PC-3 (cell line): Measurements from ENCODE around the gene DCAF8L1.

Experiments used
- CTCF ChIP-seq: fragments of 300-600 bp; sonication (generic); conservative IDR thresholded peaks from 2 replicates; pipeline ENCODE4 v1.5.1; 2017; ENCODE audit warnings: antibody characterized with exemption, low read depth, mild to moderate bottlenecking, low read length
- EZH2 ChIP-seq: fragments of 300-600 bp; sonication (generic); IDR thresholded peaks from one replicate; pipeline ENCODE4 v1.6.1; 2017; ENCODE audit warnings: antibody characterized with exemption, mild to moderate bottlenecking, low read length; ENCODE audit not compliant: unreplicated experiment
- EZH2phosphoT487 ChIP-seq: fragments of 300-600 bp; sonication (generic); IDR thresholded peaks from 2 replicates; pipeline ENCODE4 v1.6.1; 2018; ENCODE audit warnings: mild to moderate bottlenecking, antibody characterized with exemption, low read length, borderline replicate concordance

DNA sequence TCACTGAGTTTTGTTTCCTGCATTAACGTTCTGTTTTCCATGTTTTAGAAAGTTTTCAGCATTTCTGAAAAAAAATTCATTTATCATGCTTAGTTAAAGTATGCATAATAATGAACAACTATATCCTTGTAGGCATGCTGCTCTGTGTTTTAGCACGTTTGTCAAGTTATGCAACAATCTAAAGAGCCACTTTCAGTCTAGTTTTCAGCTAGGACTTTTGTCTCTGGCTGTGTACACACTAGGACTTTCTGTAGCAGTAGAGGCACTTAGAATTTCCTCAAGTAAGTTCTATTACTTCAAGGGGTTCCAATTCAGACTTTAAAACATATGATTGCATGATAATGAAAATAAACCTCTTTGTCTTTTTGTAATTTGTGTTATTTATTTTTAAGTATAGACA lies 12.4 kb downstream of the DCAF8L1 start:
- TF ChIP-seq CTCF: no peak
- no peak for TF ChIP-seq EZH2
- TF ChIP-seq EZH2phosphoT487: no peak
